ENCODE results near the gene IL1RAP. TPM values are rescaled to one million over a fixed set of nuclear protein-coding genes. Genes with fewer than 3 reads are reported as not detected.

The IL1RAP gene
- total RNA-seq, 4 donors from 2014 or later: 0.80 to 8.6 (median 2.7) TPM

GRCh38 chr3:190556351-190556750 lies 42.5 kb downstream of the IL1RAP start:
- Histone ChIP-seq H3K9me3 (peaks cover 0 to 5% of the 10 kb centered on the region in 2 donors), H3K4me3 (no peak overlapping the region), H3K27me3 (no peaks in the 10 kb centered on the region), H3K4me1 (no peaks in the 10 kb centered on the region), H3K27ac (no peak overlapping the region), H3K36me3 (no peaks in the 10 kb centered on the region)
- 83% methylated on average over 2 of the region's 2 CpGs for WGBS, 2 donors (ENCODE audit: low coverage in 1 of 2)
- no peak for DNase-seq
- intact Hi-C loops (cut with DNase I; ENCODE audit: low total_unique reads) (no loop called here), in situ Hi-C loops (cut with MboI; ENCODE audit: low pct_ligation_motif_present in 1 of 4, low pct_unique_long_range_greater_than_20kb in 1 of 4, low sequenced_read_pairs in 3 of 4) (no loop called here)
- TF ChIP-seq CTCF (IDR thresholded peaks at IDR 0.05): no peak
- no peak for TF ChIP-seq POLR2AphosphoS5 (IDR thresholded peaks at IDR 0.05)
- no peak for TF ChIP-seq POLR2A (IDR thresholded peaks at IDR 0.05)
- no peak for TF ChIP-seq EP300 (IDR thresholded peaks at IDR 0.05; ENCODE audit: low read depth)

DNA sequence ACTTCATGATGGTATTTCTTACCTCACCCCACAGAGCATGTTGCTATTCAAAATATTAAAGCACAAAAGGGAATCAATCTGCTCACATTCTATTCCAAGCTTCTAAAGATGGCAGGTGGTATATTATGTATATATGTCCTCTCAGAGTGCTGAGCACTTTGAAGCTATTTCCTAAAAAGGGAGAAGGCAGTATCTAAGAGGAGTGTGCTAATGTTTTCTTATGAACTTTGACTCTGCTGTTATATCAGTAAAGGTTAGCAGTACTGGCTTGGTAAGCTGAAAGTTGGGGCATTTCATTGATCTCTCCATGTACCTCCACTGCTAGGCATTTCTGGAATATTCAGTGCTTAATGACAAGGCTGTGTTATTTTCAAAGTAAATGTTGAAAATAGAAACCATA lies 43.4 kb downstream of the IL1RAP start:
- Histone ChIP-seq H3K4me3 (no peak overlapping the region), H3K27ac (no peak overlapping the region), H3K9me3 (peaks cover 0 to 4% of the 10 kb centered on the region in 2 donors), H3K36me3 (no peaks in the 10 kb centered on the region), H3K27me3 (no peaks in the 10 kb centered on the region), H3K4me1 (no peaks in the 10 kb centered on the region)
- TF ChIP-seq POLR2AphosphoS5 (IDR thresholded peaks at IDR 0.05) (no peak), POLR2A (IDR thresholded peaks at IDR 0.05) (no peak), CTCF (IDR thresholded peaks at IDR 0.05) (no peak), EP300 (IDR thresholded peaks at IDR 0.05; ENCODE audit: low read depth) (no peak)
- intact Hi-C loops (cut with DNase I; ENCODE audit: low total_unique reads) (no loop called here), in situ Hi-C loops (cut with MboI; ENCODE audit: low pct_ligation_motif_present in 1 of 4, low pct_unique_long_range_greater_than_20kb in 1 of 4, low sequenced_read_pairs in 3 of 4) (no loop called here)
- DNase-seq: no peak

GRCh38 chr3:190558316-190558715 lies 44.4 kb downstream of the IL1RAP start:
- in situ Hi-C loops (cut with MboI; ENCODE audit: low pct_ligation_motif_present in 1 of 4, low pct_unique_long_range_greater_than_20kb in 1 of 4, low sequenced_read_pairs in 3 of 4) (no loop called here), intact Hi-C loops (cut with DNase I; ENCODE audit: low total_unique reads) (no loop called here)
- DNase-seq: no peak
- H3K36me3 ChIP-seq: no peaks in the 10 kb centered on the region
- no peak for TF ChIP-seq EP300 (IDR thresholded peaks at IDR 0.05; ENCODE audit: low read depth)
- TF ChIP-seq POLR2A (IDR thresholded peaks at IDR 0.05): no peak
- TF ChIP-seq CTCF (IDR thresholded peaks at IDR 0.05): no peak
- no peak for TF ChIP-seq POLR2AphosphoS5 (IDR thresholded peaks at IDR 0.05)
- H3K27ac ChIP-seq: no peak overlapping the region
- peaks cover 0 to 4% of the 10 kb centered on the region in 2 donors for H3K9me3 ChIP-seq
- no peaks in the 10 kb centered on the region for H3K27me3 ChIP-seq
- 69 to 78% methylated on average over 1 of the region's 1 CpG for WGBS, 2 donors (ENCODE audit: low coverage in 1 of 2)
- no peaks in the 10 kb centered on the region for H3K4me1 ChIP-seq
- H3K4me3 ChIP-seq: no peak overlapping the region

DNA sequence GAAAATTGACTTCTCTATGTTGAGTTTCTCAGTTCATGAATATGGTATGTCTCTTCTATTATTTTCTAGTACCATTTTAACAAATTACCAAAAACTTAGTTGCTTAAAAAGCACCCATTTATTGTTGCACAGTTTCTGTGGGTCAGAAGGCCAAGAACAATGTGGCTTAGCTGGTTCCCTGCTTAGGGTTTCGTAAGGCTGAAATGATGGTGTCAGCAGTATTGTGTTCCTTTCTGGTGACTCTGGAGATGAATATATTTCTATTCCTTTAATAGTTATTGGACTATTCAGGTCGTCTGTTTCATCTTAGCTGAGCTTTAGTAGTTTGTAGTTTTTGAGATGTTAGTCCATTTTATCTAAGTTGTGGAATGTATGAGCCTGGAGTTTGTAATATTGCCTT lies 44.9 kb downstream of the IL1RAP start:
- no peak overlapping the region for H3K27ac ChIP-seq
- no peak for TF ChIP-seq CTCF (IDR thresholded peaks at IDR 0.05)
- TF ChIP-seq POLR2A (IDR thresholded peaks at IDR 0.05): no peak
- no peak for TF ChIP-seq EP300 (IDR thresholded peaks at IDR 0.05; ENCODE audit: low read depth)
- TF ChIP-seq POLR2AphosphoS5 (IDR thresholded peaks at IDR 0.05): no peak
- H3K27me3 ChIP-seq: no peaks in the 10 kb centered on the region
- intact Hi-C loops (cut with DNase I; ENCODE audit: low total_unique reads): no loop called here
- H3K36me3 ChIP-seq: no peaks in the 10 kb centered on the region
- in situ Hi-C loops (cut with MboI; ENCODE audit: low pct_ligation_motif_present in 1 of 4, low pct_unique_long_range_greater_than_20kb in 1 of 4, low sequenced_read_pairs in 3 of 4): no loop called here
- no peak overlapping the region for H3K4me3 ChIP-seq
- WGBS, 2 donors (ENCODE audit: low coverage in 1 of 2): 67 to 72% methylated on average over 2 of the region's 2 CpGs
- H3K9me3 ChIP-seq: peaks cover 0 to 4% of the 10 kb centered on the region in 2 donors
- no peaks in the 10 kb centered on the region for H3K4me1 ChIP-seq
- no peak for DNase-seq
